ENCODE results near the gene RUNX3.
"Not testable (repeated sequence)": the region's sequence is repeated elsewhere in the genome, so short reads cannot be mapped to it uniquely, and the experiment has no call there.

RUNX3 gene

GRCh38 chr1:24930260-24931145 lies at the start of gene RUNX3:
RUNX3 (minus strand) TSS chr1:24930276; CDS start chr1:24929868, 408 bp downstream.
- no peak for DNase-seq

DNA sequence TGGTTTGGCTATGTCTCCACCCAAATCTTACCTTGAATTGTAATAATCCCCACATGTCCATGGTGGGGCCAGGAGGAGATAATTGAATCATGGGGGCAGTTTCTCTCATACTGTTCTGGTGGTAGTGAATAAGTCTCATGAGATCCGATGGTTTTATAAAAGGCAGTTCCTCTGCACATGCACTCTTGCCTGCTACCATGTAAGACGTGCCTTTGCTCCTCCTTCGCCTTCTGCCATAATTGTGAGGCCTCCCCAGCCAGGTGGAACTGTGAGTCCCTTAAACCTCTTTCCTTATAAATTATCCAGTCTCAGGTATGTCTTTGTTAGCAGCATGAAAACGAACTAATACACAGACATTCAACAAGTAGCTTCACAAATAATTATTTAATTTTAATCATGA lies 49.2 kb upstream of the RUNX3 start:
- not testable (repeated sequence) for DNase-seq

DNA sequence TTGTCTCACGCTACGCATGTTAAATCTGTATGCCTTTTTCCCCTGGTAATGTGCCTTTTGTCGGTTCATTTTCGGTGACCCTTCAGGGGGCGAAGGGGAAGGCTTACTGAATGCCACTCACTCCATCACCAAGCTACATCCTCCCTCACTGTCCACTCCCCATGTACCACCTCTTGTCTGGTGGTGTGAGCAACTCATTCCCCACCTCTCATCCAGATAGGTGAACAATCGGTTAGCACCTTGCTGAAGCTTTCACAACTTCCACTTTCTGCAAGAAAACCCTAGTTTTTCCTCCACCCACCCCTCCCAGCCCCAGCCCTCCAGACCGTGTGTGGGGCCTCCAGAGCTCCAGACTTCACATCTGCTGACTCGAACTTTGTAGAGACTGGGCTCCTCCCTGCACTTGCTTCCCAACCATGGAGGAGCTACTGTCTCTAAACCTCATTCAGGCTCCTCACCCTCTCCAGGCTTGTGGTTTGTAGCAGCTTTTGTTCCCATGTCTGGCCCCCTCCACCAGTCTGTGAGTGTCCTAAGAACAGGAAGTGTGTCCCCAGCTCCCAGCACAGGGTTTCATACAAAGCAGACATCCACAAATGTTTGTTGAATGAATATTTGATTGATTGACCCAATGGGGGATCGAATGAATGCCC lies 48.4 kb upstream of the RUNX3 start:
- DNase-seq, result no peak

DNA sequence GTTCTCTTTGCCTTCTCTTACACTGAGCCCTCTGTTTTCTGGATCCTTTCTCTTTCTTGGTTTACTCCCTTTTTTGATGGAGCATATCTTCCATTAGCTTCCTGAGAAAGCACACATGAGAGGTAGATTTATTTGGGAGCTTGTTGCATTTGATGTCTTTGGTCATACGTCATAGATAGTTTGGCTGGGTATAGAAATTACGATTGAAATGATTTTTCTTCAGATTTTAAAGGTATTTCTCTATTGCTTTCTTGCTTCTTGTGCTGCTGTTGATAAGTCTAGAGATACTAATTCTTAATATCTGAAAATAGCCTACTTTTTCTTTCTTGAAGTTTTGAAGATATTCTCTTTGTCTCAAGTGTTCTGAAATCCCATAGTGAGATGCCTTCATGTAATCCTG lies 45.3 kb upstream of the RUNX3 start:
- no peak for DNase-seq

GRCh38 chr1:24973315-24973714 lies 43.2 kb upstream of the RUNX3 start:
- no peak for DNase-seq

DNA sequence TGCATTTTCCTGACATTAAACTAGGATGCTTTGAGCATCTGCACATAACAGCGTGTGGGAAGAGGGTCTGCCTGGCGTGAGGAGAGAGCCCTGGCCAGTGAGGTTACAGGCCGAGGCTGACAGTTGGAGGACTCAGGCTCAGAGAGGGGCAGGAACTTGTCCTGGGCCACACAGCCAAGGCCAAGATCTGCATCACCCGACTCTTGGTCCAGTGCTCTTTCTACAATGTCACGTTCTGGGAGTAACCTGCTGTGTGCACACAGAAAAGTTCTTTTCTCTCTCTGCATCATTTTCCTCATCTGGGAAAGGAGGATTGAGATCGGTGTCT lies 42.8 kb upstream of the RUNX3 start:
- no peak for DNase-seq

DNA sequence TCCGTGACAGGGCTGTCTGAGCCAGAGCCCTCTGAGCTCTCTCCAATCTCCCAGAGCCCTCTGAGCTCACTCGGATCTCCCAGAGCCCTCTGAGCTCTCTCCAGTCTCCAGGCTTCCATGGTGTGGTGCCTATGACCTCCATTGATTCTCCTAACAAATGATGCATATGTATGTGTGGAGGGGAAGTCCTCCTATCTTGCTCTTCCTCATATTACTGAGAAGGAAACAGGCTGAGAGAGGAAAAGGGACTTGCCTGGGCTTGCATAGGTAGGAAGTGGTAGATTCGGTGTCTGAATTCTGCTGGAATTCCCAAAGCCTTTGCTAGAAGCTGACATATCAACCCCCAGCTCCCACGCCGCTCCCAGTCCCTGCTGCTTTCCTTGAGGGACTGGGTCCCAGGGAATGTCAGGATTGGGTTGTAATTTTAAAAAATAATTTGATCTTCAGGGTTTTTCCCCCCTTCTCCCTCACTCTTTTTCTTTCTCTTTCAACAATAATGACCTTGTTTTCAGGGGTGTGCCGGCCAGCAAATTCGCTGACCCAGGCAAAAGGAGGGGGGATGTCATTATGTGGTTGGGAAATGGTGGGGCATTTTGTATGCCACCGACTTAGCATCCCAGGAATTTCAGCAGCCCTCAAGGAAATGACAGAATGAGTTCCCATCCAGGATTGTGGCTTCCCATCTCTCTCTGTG lies 42.3 kb upstream of the RUNX3 start:
- DNase-seq, result no peak

GRCh38 chr1:24970926-24971875 lies 41.1 kb upstream of the RUNX3 start:
- DNase-seq, result no peak

GRCh38 chr1:24970399-24970753 lies 40.3 kb upstream of the RUNX3 start:
- no peak for DNase-seq

- no peak for DNase-seq
These were observed 39.7 kb upstream of the RUNX3 start for GRCh38 chr1:24969596-24970398.

GRCh38 chr1:24968941-24969585 lies 39.0 kb upstream of the RUNX3 start:
- no peak for DNase-seq

GRCh38 chr1:24967962-24968361 lies 37.9 kb upstream of the RUNX3 start:
- DNase-seq, result no peak

GRCh38 chr1:24967555-24967954 lies 37.5 kb upstream of the RUNX3 start:
- no peak for DNase-seq

GRCh38 chr1:24966724-24967346 lies 36.8 kb upstream of the RUNX3 start:
- DNase-seq, result no peak

DNA sequence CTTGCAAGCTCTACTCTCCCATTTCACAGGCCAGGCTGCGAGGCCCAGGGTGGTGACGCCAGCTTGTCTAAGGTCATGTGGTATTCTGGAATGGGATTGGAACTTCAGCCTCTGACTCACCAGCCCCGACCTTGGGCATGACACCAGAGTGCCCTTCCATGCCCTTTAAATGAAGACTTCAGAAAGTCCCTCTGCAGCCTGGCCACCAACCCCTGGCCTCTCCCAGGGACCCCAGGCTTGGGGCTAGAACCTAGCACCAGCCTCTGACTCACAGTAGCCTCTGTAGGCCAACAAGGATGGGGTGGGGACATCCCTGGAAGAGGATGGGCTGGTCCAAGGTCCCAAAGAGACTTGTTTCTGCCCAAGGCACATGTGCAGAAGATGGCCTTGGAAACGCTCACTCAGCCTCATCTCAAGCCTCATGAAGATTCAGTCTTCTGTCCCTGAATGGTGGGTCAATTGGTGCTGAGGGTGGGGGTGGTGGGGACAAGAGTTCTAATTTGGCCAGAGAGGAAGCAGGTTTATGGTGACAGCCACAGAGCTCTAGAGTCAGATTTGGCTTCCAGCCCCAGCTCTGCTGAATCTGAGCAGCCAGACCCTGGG lies 36.1 kb upstream of the RUNX3 start:
- no peak for DNase-seq

DNA sequence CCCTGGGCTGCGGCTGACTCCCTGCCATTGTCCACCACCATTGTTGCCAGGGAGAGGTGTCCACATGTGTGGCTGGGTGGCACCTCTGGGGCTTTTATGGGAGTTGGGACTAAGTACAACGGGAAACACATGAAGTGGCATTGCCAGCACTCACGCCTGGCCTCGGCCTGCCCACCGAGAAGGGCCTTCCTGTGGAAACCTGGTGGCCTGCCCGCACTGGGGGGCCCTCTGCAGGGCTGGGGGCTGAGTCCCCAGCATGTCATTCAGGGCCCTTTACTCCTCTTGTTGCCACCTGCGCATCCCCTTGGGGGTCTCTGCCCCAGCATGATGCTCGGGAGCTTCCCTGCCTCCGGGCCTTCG lies 35.5 kb upstream of the RUNX3 start:
- DNase-seq, result no peak

- DNase-seq, result no peak
These were observed 34.9 kb upstream of the RUNX3 start for GRCh38 chr1:24964811-24965570.

- DNase-seq, result no peak
These were observed 34.0 kb upstream of the RUNX3 start for GRCh38 chr1:24963943-24964693.

Measured in SHP77 treated with DMSO at 0.1 percent for 48 hours (cell line).